OCI-LY3 (cell line): Measurements from ENCODE around the gene NUP98.
A peak's percentile ranks its signal among the peaks of the same experiment; 100 is the strongest.

Experiments
- H2AFZ ChIP-seq: fragments of 200-600, 300-600 bp; shearing (Covaris generic); 2 replicates; pipeline ENCODE4 v1.6.0; 2014; ENCODE audit warnings: antibody characterized with exemption, low read depth, low read length
- H3K27ac ChIP-seq: fragments of 200-600, 300-600 bp; sonication (generic); 2 replicates; pipeline ENCODE4 v1.5.1; 2014; ENCODE audit warnings: mild to moderate bottlenecking, low read length, moderate library complexity, mixed read lengths
- H3K27me3 ChIP-seq: fragments of 200-600, 300-600 bp; sonication (generic); 2 replicates; pipeline ENCODE4 v1.6.1; 2014; ENCODE audit warnings: low read depth, low read length, mixed read lengths
- H3K36me3 ChIP-seq: fragments of 200-600, 300-600 bp; sonication (generic); replicated peaks from 2 replicates; pipeline ENCODE3; 2014; ENCODE audit warnings: low read depth, low read length, mixed read lengths
- H3K4me1 ChIP-seq: fragments of 300-600, 200-600 bp; sonication (generic); 2 replicates; pipeline ENCODE4 v1.6.1; 2014; ENCODE audit warnings: low read length, mixed read lengths
- H3K4me2 ChIP-seq: fragments of 200-600, 300-600 bp; sonication (generic); 2 replicates; pipeline ENCODE4 v1.6.1; 2014; ENCODE audit warnings: low read length, mixed read lengths
- H3K4me3 ChIP-seq: fragments of 300-600, 200-600 bp; sonication (generic); 2 replicates; pipeline ENCODE4 v1.5.1; 2014; ENCODE audit warnings: antibody characterized with exemption, mild to moderate bottlenecking, low read length, moderate library complexity
- H3K79me2 ChIP-seq: fragments of 300-600, 200-600 bp; shearing (Covaris generic); 2 replicates; pipeline ENCODE4 v1.6.1; 2014; ENCODE audit warnings: mild to moderate bottlenecking, low read length, mixed read lengths
- H3K9ac ChIP-seq: fragments of 300-600, 200-600 bp; shearing (Covaris generic); 2 replicates; pipeline ENCODE4 v1.6.0; 2014; ENCODE audit warnings: mild to moderate bottlenecking, low read length, moderate library complexity
- H3K9me3 ChIP-seq: fragments of 200-600, 300-600 bp; shearing (Covaris generic); 2 replicates; pipeline ENCODE4 v1.6.1; 2014; ENCODE audit warnings: low read length, mixed read lengths; ENCODE audit not compliant: insufficient read depth
- H4K20me1 ChIP-seq: fragments of 200-600, 300-600 bp; sonication (generic); 2 replicates; pipeline ENCODE4 v1.6.1; 2016; ENCODE audit warnings: low read length, mixed read lengths; ENCODE audit not compliant: insufficient read depth
- CTCF ChIP-seq: fragments of 200-600, 300-600 bp; sonication (generic); IDR thresholded peaks from 2 replicates; pipeline ENCODE4 v1.5.1; 2014; ENCODE audit warnings: antibody characterized with exemption, low read length, low read depth
- EZH2phosphoT487 ChIP-seq: fragments of 200-600 bp; shearing (Covaris generic); IDR thresholded peaks from 2 replicates; pipeline ENCODE4 v1.6.1; 2018; ENCODE audit warnings: antibody characterized with exemption, mixed run types, low read depth

NUP98 gene

GRCh38 chr11:3809624-3809928 is 12.2 kb upstream of the NUP98 start:
- Histone ChIP-seq H3K4me2 (0 out of 2 replicates have a peak overlapping the region, but pooled peaks have one; percentile 80), H4K20me1 (no peaks in the 10 kb centered on the region), H3K79me2 (no peaks in the 10 kb centered on the region), H3K36me3 (no peaks in the 10 kb centered on the region), H3K27ac (no peak overlapping the region), H3K9ac (no peak overlapping the region), H3K9me3 (no peaks in the 10 kb centered on the region), H3K27me3 (no peaks in the 10 kb centered on the region), H3K4me1 (peaks cover 4% of the 10 kb centered on the region; the same call in 1 of the 2 replicates), H2AFZ (no peak overlapping the region), H3K4me3 (no peak overlapping the region)
- TF ChIP-seq CTCF: no peak
- TF ChIP-seq EZH2phosphoT487: no peak

DNA sequence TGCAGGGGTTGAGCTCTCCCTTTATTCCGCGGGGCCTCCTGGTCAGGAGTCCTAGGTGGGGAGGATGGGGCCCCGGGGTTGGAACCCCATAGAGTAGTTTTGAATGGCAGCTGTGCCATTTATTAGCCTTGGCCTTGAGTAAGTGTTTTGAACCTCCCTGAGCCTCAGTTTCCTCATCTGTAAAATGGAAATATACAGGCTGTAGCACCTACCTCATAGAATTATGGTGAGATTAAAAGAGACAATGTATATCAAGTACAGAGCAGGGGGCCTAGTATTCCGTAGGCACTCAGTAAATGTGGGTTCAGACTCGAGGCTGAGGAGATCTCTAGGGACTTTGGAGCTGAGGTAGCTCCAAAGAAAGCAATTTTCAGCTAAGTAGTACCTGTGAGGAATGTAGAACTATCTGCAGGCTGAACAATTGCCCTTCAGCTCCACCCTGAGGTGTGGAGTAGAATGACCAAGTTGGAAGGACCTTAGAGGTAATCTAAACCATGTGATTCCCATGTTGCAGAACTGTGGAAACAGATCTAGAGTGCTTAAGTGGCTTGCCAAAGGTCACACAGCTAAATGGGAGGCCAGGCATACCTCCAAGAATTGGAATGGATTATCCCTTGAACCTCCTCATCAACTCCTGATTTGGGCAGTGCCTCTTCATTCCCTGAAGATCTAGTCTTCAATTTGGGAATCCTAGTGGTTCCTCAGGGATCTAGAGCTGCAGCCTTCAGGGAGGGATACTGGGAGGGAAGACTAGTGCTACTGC is 11.7 kb upstream of the NUP98 start:
- Histone ChIP-seq H3K36me3 (no peaks in the 10 kb centered on the region), H3K79me2 (no peaks in the 10 kb centered on the region), H3K4me1 (peaks cover 4% of the 10 kb centered on the region; the same call in 1 of the 2 replicates), H2AFZ (peak overlapping the region; percentile 99; the same call in 1 of the 2 replicates), H3K9ac (peak overlapping the region; percentile 91), H3K27ac (no peak overlapping the region), H3K27me3 (no peaks in the 10 kb centered on the region), H3K9me3 (no peaks in the 10 kb centered on the region), H3K4me2 (peak overlapping the region; percentile 80), H3K4me3 (peak overlapping the region; percentile 94), H4K20me1 (no peaks in the 10 kb centered on the region)
- TF ChIP-seq CTCF: peak; percentile 64
- TF ChIP-seq EZH2phosphoT487: no peak

GRCh38 chr11:3807909-3808860 is 10.8 kb upstream of the NUP98 start, which contains the start of gene PGAP2:
Gene PGAP2 (plus strand): TSS chr11:3808560. CDS start chr11:3811260, 2,700 bp downstream.
- H3K4me1 ChIP-seq: peaks cover 4% of the 10 kb centered on the region; the same call in 1 of the 2 replicates

More at GRCh38 chr11:3807909-3808860, 10.8 kb upstream of the NUP98 start, which contains the start of gene PGAP2:
- H3K9me3 ChIP-seq: no peaks in the 10 kb centered on the region
- peak within 1 kb of the TSS; percentile 94 for H3K4me3 ChIP-seq
- H3K27me3 ChIP-seq: no peaks in the 10 kb centered on the region
- peak within 1 kb of the TSS; percentile 43 for H3K27ac ChIP-seq
- H3K79me2 ChIP-seq: no peaks in the 10 kb centered on the region
- TF ChIP-seq CTCF: peak; percentile 65
- TF ChIP-seq EZH2phosphoT487: no peak
- H3K4me2 ChIP-seq: peak within 1 kb of the TSS; percentile 80
- H4K20me1 ChIP-seq: no peaks in the 10 kb centered on the region
- no peaks in the 10 kb centered on the region for H3K36me3 ChIP-seq
- peak within 1 kb of the TSS; percentile 91 for H3K9ac ChIP-seq
- peak within 1 kb of the TSS; percentile 99 for H2AFZ ChIP-seq
